ENCODE measurements around the gene SDF2L1.
A peak's percentile ranks its signal among the peaks of the same experiment; 100 is the strongest.

SDF2L1 gene

GRCh38 chr22:21629255-21630149 lies 12.6 kb upstream of the SDF2L1 start, which contains the start of gene YDJC:
Gene YDJC, minus strand, starts transcription at chr22:21630022. Its CDS starts 8 bp downstream, at chr22:21630014.
- TF ChIP-seq, protein P1, sequence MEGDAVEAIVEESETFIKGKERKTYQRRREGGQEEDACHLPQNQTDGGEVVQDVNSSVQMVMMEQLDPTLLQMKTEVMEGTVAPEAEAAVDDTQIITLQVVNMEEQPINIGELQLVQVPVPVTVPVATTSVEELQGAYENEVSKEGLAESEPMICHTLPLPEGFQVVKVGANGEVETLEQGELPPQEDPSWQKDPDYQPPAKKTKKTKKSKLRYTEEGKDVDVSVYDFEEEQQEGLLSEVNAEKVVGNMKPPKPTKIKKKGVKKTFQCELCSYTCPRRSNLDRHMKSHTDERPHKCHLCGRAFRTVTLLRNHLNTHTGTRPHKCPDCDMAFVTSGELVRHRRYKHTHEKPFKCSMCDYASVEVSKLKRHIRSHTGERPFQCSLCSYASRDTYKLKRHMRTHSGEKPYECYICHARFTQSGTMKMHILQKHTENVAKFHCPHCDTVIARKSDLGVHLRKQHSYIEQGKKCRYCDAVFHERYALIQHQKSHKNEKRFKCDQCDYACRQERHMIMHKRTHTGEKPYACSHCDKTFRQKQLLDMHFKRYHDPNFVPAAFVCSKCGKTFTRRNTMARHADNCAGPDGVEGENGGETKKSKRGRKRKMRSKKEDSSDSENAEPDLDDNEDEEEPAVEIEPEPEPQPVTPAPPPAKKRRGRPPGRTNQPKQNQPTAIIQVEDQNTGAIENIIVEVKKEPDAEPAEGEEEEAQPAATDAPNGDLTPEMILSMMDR (IDR thresholded peaks at IDR 0.05; ENCODE audit: low read depth, low read length) = peak; percentile 34
- peak within 1 kb of the TSS; percentile 90 for H3K4me3 ChIP-seq (ENCODE audit: low read depth, low read length)

- TF ChIP-seq, protein P1 (IDR thresholded peaks at IDR 0.05; ENCODE audit: low read depth, low read length) = no peak
- no peak overlapping the region for H3K4me3 ChIP-seq (ENCODE audit: low read depth, low read length)
These were observed 11.1 kb upstream of the SDF2L1 start for GRCh38 chr22:21631025-21631424.

DNA sequence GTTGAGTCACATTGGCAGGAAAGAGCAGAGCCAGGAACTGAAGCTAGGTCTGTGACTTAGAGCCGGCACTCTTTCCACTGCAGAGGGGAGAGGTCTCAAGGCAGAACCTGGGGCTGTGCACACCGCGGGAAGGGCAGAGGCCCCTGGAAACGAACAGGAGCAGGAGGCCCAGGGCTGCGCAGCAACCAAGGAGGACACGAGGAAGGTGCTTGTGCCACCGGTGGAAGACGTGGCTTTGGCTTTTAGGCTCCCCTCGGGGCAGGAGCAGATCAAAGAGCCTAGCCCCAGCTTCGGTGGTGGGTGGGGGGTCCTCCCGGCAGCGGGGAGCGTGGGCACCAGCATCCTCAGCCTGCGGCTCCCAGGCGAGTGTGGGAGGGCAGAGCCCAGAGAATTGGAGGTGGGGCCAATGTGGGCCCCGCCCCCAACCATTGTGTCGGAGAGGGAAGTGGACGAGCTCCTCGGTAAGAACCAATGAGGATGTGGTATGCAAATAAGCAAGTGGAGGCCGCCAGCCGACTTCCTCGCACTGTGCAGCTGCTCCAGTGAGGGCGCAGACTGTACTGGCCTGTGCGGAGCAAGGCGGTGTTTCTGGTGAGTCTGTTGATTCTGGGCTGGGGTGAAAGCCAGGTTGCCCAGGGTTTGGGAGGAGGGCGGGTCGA lies 9.7 kb upstream of the SDF2L1 start, which contains the start of gene CCDC116:
Gene CCDC116 (plus strand): TSS at position 524 of the 659 bp plus-strand sequence. CDS start 422 bp downstream, outside the sequence.
- TF ChIP-seq, protein P1 (IDR thresholded peaks at IDR 0.05; ENCODE audit: low read depth, low read length) = no peak
- no peak within 1 kb of the TSS for H3K4me3 ChIP-seq (ENCODE audit: low read depth, low read length)

GRCh38 chr22:21632931-21633330 lies 9.2 kb upstream of the SDF2L1 start:
- H3K4me3 ChIP-seq (ENCODE audit: low read depth, low read length) = no peak overlapping the region
- TF ChIP-seq, protein P1 (IDR thresholded peaks at IDR 0.05; ENCODE audit: low read depth, low read length) = no peak

GRCh38 chr22:21633481-21633880 lies 8.6 kb upstream of the SDF2L1 start:
- TF ChIP-seq, protein P1 (IDR thresholded peaks at IDR 0.05; ENCODE audit: low read depth, low read length) = no peak
- no peak overlapping the region for H3K4me3 ChIP-seq (ENCODE audit: low read depth, low read length)

DNA sequence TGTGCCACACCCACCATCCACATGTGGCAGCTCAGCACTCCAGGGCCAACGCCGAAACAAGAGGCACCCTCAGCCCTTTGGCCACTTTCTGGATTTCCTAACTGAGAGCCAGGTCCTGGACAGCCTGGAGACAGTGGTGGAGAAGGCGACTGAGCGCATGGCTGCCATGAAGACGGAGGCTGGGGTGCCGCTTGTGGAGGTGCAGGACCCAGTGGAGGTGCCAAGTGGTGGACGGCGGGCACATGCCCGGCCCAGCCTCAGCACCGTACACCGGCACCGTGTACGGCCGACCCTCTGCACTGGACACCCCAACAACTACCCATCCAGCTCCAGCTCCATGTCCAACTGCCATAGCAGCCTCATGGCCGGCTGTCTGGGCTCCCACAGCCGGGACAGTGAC lies 8.0 kb upstream of the SDF2L1 start:
- TF ChIP-seq, protein P1 (IDR thresholded peaks at IDR 0.05; ENCODE audit: low read depth, low read length) = no peak
- H3K4me3 ChIP-seq (ENCODE audit: low read depth, low read length) = no peak overlapping the region

DNA sequence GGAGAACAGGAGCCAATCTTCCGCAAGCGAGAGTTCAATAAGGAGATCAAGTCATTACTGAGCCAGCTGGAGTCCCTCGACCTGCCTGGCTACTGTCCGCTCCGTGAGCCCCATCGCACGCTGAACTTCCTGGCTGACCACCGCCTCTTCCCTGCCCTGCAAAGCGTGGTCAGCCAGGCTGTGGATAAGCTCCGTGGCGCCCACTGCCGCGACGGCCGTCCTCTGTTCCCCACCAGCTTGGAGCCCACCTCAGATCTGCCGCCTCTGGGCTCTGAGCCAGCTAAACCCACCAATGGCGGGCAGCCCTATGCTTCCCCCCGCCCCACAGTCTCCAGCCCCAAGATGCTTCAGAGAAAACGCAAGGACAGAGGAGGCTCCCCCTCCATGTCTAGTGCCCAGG lies 7.3 kb upstream of the SDF2L1 start:
- TF ChIP-seq, protein P1 (IDR thresholded peaks at IDR 0.05; ENCODE audit: low read depth, low read length) = no peak
- no peak overlapping the region for H3K4me3 ChIP-seq (ENCODE audit: low read depth, low read length)
